CD4-positive, alpha-beta T cell (primary cell): ENCODE data around the gene PPM1G. TPM values are rescaled to one million over a fixed set of nuclear protein-coding genes. Genes with fewer than 3 reads are reported as not detected.
A peak's percentile ranks its signal among the peaks of the same experiment; 100 is the strongest.

Experiments
- ATAC-seq: fragments of 200-7000 bp; cut with Tn5 transposase; one replicate; pipeline ENCODE4 v1.10.0; 2022; ENCODE audit warnings: mild to moderate bottlenecking; ENCODE audit not compliant: poor library complexity
- CTCF ChIA-PET: fragments of 350-600 bp; sonication (Branson Sonifier 250); formaldehyde crosslinking; loops from one replicate; lab custom pipeline; 2021; ENCODE audit warnings: antibody characterized with exemption, inconsistent platforms; lab: Charles Lee
- POLR2A ChIA-PET: fragments of 350-600 bp; sonication (Branson Sonifier 250); formaldehyde crosslinking; loops from one replicate; lab custom pipeline; 2021; ENCODE audit warnings: antibody characterized with exemption, inconsistent platforms; lab: Charles Lee
- DNase-seq, 14 experiments: peaks; one replicate each; pipeline ENCODE4 v3.0.0-alpha.2; 2013 to 2020; ENCODE audit warnings: mixed read lengths in 2 of 14
- H3K27ac ChIP-seq, 2 donors: one replicate each; pipeline versions ENCODE4 v1.5.1 to v1.7.0; 2013; ENCODE audit warnings: low read length in 2 of 2, low read depth in 1 of 2, mild to moderate bottlenecking in 1 of 2
- H3K27me3 ChIP-seq, 2 experiments: 1 replicate in 1 of 2; 2 replicates in 1 of 2; pipeline versions ENCODE4 v1.6.1 to v1.7.0; 2013; ENCODE audit warnings: low read length in 2 of 2, control low read depth in 1 of 2, mild to moderate bottlenecking in 1 of 2, moderate library complexity in 1 of 2; ENCODE audit not compliant: insufficient read depth in 2 of 2, control insufficient read depth in 1 of 2
- H3K36me3 ChIP-seq: one replicate; pipeline ENCODE4 v1.6.1; 2013; ENCODE audit warnings: low read length, control low read depth; ENCODE audit not compliant: insufficient read depth
- H3K4me1 ChIP-seq: one replicate; pipeline ENCODE4 v1.6.1; 2013; ENCODE audit warnings: low read length, control low read depth; ENCODE audit not compliant: insufficient read depth
- H3K4me3 ChIP-seq: one replicate; pipeline ENCODE4 v1.5.1; 2013; ENCODE audit warnings: mild to moderate bottlenecking, low read length, moderate library complexity
- H3K9me3 ChIP-seq, 2 experiments: 1 replicate in 1 of 2; 2 replicates in 1 of 2; pipeline versions ENCODE4 v1.6.1 to v1.7.0; 2013; ENCODE audit warnings: low read length in 2 of 2, mild to moderate bottlenecking in 2 of 2, control low read depth in 1 of 2, moderate library complexity in 1 of 2; ENCODE audit not compliant: control insufficient read depth in 1 of 2, insufficient read depth in 1 of 2
- H3K27ac Mint-ChIP-seq: one replicate; pipeline ENCODE4 v1.8.0; 2020; ENCODE audit warnings: mixed read lengths
- H3K27me3 Mint-ChIP-seq: one replicate; pipeline ENCODE4 v1.8.0; 2021; ENCODE audit warnings: mixed read lengths
- H3K36me3 Mint-ChIP-seq: one replicate; pipeline ENCODE4 v1.8.0; 2021; ENCODE audit warnings: low read depth, mixed read lengths
- H3K4me1 Mint-ChIP-seq: one replicate; pipeline ENCODE4 v1.8.0; 2021; ENCODE audit warnings: low read depth, mixed read lengths
- H3K4me3 Mint-ChIP-seq: one replicate; pipeline ENCODE4 v1.8.0; 2020; ENCODE audit warnings: mild to moderate bottlenecking, mixed read lengths
- H3K9me3 Mint-ChIP-seq: one replicate; pipeline ENCODE4 v1.8.0; 2020; ENCODE audit warnings: mixed read lengths
- intact Hi-C, 2 experiments: fragments of 100-400 bp; cut with DNase I in 1 of 2; cut with micrococcal nuclease in 1 of 2; formaldehyde crosslinking; loops; one replicate each; pipeline versions ENCODE4 v1.15.1 to v1.9.0; 2023 to 2025; cut with DNase I, micrococcal nuclease
- total RNA-seq, 174 experiments: library from RNA in 2 of 174; stranded (reverse) in 2 of 174; gene quantifications; one replicate each; pipeline ENCODE4 v1.2.3 and lab custom pipeline; 2021 to 2026
- TF ChIP-seq, protein P1 (sequence below): fragments of 200-600 bp; IDR thresholded peaks from one replicate; pipeline ENCODE4 v1.8.0; 2022; ENCODE audit warnings: antibody characterized with exemption, mild to moderate bottlenecking

Gene PPM1G
- total RNA-seq, 2 experiments from 2014 or later: 30.4 to 31.2 TPM

GRCh38 chr2:27407798-27408491, 1.4 kb downstream of the PPM1G start:
- Histone ChIP-seq H3K9me3 (no peaks in the 10 kb centered on the region), H3K4me3 (peak overlapping the region; percentile 82), H3K27me3 (no peaks in the 10 kb centered on the region), H3K36me3 (peaks cover 18% of the 10 kb centered on the region), H3K27ac (no peak overlapping the region), H3K4me1 (peaks cover 40% of the 10 kb centered on the region)
- Mint-ChIP-seq H3K4me3 (peak overlapping the region; percentile 90), H3K4me1 (peaks cover 45% of the 10 kb centered on the region), H3K27ac (peak overlapping the region; percentile 82), H3K27me3 (no peaks in the 10 kb centered on the region), H3K9me3 (no peaks in the 10 kb centered on the region), H3K36me3 (peaks cover 15% of the 10 kb centered on the region)
- ATAC-seq (no peak), DNase-seq (peak in 1 of 14 experiments; percentile 18)
- intact Hi-C loops: loop anchor here (1.0 to 10.0 kb wide), 4 partner anchors 27 to 217 kb away; partner anchors contain the start of genes CCDC121 (in 1 of the 2), GPN1 (in 1 of the 2), GTF3C2 (in 1 of the 2) and ZNF512 (in 1 of the 2)
- ChIA-PET POLR2A (interaction anchor here (0.7 to 2.7 kb wide), 3 partner anchors 28 to 223 kb away, joined by 3 to 16 read pairs (median 3); partner anchors contain the start of gene ZNF513), CTCF (interaction anchor here (1.4 to 2.3 kb wide), 2 partner anchors 16 to 22 kb away, joined by 3 to 12 read pairs; no protein-coding TSS in a partner anchor)
- TF ChIP-seq, protein P1, sequence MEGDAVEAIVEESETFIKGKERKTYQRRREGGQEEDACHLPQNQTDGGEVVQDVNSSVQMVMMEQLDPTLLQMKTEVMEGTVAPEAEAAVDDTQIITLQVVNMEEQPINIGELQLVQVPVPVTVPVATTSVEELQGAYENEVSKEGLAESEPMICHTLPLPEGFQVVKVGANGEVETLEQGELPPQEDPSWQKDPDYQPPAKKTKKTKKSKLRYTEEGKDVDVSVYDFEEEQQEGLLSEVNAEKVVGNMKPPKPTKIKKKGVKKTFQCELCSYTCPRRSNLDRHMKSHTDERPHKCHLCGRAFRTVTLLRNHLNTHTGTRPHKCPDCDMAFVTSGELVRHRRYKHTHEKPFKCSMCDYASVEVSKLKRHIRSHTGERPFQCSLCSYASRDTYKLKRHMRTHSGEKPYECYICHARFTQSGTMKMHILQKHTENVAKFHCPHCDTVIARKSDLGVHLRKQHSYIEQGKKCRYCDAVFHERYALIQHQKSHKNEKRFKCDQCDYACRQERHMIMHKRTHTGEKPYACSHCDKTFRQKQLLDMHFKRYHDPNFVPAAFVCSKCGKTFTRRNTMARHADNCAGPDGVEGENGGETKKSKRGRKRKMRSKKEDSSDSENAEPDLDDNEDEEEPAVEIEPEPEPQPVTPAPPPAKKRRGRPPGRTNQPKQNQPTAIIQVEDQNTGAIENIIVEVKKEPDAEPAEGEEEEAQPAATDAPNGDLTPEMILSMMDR: no peak

DNA sequence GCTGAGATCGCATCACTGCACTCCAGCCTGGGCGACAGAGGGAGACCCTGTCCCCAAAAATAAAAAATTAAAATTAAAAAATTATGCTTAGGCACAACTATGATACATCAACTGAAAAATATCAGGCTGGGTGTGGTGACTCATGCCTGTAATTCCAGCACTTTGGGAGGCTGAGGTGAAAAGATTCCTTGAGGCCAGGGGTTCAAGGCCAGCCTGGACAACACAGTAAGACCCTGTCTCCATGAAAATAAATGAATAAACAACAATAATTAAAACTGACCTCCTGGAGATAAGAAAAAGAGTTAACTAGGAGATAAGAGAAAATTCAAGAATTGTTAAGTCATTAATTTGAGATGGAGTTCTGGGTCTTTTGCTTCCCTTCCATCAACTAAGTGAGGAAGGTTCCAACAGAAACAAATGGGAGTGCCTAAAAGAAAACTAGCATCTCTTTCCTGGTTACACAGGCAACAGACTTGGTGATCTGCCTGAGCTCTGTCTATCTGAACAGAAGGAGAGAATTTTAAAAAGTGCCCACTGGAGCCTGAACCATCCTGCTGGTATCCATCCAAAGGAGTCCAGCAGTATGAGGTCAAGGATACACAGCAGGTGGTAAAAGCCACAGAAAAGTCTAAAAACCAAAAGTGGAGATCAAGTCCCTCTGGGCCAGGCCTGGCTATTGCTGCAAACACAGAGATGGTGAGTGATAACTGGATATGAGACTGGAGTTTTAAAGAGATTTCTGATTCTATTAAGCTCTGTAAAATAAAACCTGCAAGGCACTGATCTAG, 8.8 kb downstream of the PPM1G start:
- Mint-ChIP-seq H3K36me3 (peaks cover 25% of the 10 kb centered on the region), H3K9me3 (no peaks in the 10 kb centered on the region), H3K4me1 (peaks cover 49% of the 10 kb centered on the region), H3K27ac (peak overlapping the region; percentile 42), H3K4me3 (no peak overlapping the region), H3K27me3 (no peaks in the 10 kb centered on the region)
- no peak overlapping the region for H3K27ac ChIP-seq
- peaks cover 15% of the 10 kb centered on the region for H3K36me3 ChIP-seq
- no peak for ATAC-seq
- no peaks in the 10 kb centered on the region for H3K9me3 ChIP-seq
- TF ChIP-seq, protein P1: no peak
- ChIA-PET POLR2A (interaction anchor here (1.1 kb wide), 1 partner anchor 28 kb away, joined by 3 read pairs; the partner anchor contains the start of gene NRBP1), CTCF (no interaction called here)
- H3K4me3 ChIP-seq: no peak overlapping the region
- peaks cover 15% of the 10 kb centered on the region for H3K4me1 ChIP-seq
- DNase-seq: no peak
- no peaks in the 10 kb centered on the region for H3K27me3 ChIP-seq
- intact Hi-C loops: loop anchor here in 1 of 2 experiments (10.0 kb wide), 2 partner anchors 184 to 224 kb away; partner anchors contain the start of genes CCDC121, GPN1 and ZNF512

GRCh38 chr2:27398962-27399361, 10.4 kb downstream of the PPM1G start:
- Mint-ChIP-seq H3K4me1 (peaks cover 43% of the 10 kb centered on the region), H3K27ac (no peak overlapping the region), H3K4me3 (no peak overlapping the region), H3K9me3 (no peaks in the 10 kb centered on the region), H3K27me3 (no peaks in the 10 kb centered on the region), H3K36me3 (peaks cover 25% of the 10 kb centered on the region)
- no peak overlapping the region for H3K4me3 ChIP-seq
- ChIA-PET POLR2A (no interaction called here), CTCF (no interaction called here)
- H3K4me1 ChIP-seq: peaks cover 8% of the 10 kb centered on the region
- no peaks in the 10 kb centered on the region for H3K9me3 ChIP-seq
- TF ChIP-seq, protein P1: no peak
- H3K36me3 ChIP-seq: peaks cover 9% of the 10 kb centered on the region
- H3K27ac ChIP-seq: no peak overlapping the region
- H3K27me3 ChIP-seq: no peaks in the 10 kb centered on the region
- DNase-seq (no peak), ATAC-seq (no peak)
- intact Hi-C loops: no loop called here
